HUDEP-2 (cell line): ENCODE measurements around the gene DLAT.
A peak's percentile ranks its signal among the peaks of the same experiment; 100 is the strongest.
"Not testable (repeated sequence)": the region's sequence is repeated elsewhere in the genome, so short reads cannot be mapped to it uniquely, and the experiment has no call there.

Experiments used
- DNase-seq, 76 experiments: peaks; one replicate each; lab custom pipeline; 2025; ENCODE audit not compliant: unreplicated experiment in 76 of 76; lab: John Stamatoyannopoulos, UW

DLAT gene

DNA sequence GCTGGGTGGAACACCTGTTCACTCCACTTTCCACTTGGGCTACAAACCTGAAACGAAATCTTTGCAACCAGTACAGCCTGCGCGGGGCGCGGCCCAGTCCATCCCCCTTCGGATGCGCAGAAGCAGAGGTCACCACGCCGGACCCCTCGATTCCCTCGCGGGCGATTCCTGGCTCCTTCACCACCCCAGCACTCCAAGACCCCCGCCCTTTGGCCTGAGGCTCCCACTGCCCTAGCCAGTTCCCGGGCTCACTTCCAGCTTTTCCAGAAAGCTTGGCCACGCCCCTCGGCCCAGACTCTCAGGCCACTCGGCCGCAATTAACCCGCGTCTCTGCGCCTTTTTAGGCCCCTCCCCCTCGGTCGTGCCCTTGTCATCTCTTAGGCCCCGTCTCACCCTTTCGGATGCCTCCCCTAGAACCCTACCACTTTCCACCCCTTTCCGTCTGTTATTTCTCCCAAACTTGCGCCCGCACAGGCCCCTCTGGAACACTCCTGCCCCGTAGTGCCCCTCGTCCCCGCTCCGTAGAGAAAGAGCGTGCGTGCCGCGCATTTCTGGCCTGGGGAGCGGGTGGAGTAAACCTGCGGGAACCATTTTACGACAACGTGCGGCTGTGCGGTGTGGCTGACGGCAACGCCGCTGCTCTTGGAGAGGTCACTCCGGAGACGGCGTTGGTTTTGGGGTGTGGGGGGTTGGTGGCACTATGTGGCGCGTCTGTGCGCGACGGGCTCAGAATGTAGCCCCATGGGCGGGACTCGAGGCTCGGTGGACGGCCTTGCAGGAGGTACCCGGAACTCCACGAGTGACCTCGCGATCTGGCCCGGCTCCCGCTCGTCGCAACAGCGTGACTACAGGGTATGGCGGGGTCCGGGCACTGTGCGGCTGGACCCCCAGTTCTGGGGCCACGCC, at the start of gene DLAT:
Gene DLAT (plus strand): TSS at position 636 of the 906 bp plus-strand sequence. CDS start 65 bp downstream, at position 701.
- DNase-seq: peak in 75 of 76 experiments; percentile 52 to 98 (median 82)

DNA sequence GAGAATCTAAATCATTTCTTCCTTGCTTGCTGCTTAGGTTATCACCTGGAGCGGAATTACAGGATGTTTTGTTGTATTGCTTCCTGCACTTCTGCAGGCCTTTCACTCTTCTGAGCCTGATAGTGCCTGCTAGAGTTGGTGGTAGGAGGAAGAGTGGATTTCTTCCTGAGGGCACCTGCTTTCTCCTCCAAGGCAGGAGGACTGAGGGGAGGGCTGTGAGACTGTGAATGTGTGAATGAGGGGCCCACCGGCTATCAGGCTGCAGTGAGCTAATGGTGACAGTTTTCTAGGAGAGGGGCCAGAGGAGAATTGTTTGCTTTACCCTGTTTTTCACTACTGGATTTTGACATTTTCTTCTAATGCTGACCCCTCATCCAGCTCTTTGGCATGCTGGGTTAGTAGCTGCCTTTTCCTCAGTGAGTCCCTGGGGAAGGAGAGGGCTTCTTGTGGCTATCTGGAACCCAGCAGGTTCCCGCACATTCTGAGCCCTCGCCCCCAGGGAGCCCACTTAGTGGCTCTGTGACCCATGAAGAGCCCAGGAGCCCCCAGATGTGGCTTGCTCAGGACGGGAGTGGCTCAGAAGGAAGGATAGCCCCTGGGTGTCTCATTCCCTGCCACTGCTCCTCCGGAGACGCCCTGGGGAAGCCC, 49.0 kb upstream of the DLAT start:
- no peak for DNase-seq

DNA sequence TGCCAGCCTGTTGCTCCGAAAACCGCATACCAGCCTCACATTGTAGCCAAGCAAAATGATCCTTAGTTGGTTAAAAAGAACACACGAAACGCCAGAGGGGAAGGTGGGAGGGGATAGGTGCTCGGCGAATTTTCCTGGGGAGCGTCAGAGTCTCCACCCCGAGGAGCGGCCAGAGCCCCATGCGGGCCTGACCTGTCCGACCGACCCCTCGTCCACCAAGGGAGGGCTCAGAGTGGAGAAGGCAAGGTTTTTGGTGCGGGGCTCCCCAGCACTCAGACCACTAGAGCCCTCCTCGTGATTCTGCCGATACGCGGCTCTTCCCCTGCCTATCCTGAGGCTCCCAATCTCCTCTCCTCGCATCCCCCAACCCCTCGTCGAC, 48.5 kb upstream of the DLAT start:
- no peak for DNase-seq

- peak in 5 of 76 experiments; percentile 7 to 36 (median 13) for DNase-seq
Observed at GRCh38 chr11:111977146-111978027, 47.8 kb upstream of the DLAT start.

DNA sequence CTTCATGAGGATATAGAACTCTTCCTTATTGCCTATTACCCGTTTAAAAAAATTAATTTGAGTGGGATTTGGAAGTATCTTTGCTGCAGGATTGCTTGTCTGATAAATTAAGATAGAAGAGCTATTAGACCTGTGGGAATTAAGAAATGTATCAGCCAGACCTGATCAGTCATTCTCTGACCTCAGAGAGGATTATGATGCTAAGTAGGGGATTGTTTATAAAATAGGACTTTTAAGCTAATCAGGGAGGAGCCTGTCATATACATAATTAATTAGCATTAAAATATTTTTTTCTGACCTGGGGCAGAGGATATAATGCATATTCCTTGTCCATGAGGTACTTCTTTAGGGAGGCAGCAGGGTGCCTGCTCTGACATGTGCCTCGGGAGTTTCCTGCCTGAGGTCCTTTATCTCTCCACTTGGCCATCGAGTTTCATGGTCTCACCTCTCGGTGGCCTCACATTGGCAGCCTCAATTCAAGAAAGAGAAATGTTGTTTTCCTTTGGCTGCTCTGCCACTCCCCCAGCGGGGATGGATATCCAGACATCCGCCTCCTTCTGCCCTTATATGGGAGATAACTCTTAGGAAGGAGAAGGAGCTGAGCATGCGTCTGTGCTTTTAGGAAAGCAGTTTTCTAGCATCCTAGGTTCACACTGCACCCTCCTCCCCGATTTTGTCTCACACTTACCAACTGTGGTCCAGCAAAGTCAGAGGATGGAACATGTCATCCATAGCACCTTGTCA, 47.0 kb upstream of the DLAT start:
- no peak for DNase-seq

DNA sequence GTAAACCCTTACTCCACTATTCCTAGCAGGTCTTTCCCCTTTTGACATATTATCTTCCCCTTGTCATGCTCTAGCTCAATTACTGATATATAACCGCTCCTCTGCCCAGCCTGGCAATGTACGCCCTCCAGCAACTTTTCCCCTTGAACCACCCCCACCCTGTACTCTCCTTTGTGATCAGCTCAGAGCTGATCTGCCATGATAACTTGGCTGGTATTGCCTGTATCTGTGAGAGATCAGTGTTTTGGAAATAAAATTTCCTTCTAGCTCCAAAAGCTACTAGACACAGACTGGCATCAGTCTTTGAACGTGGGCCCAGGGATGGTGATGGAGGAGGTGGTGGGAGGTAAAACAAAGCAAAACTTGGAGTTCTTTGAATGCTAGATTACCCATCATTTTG, 45.1 kb upstream of the DLAT start:
- no peak for DNase-seq

- DNase-seq: no peak
Observed at GRCh38 chr11:111981270-111981669, 43.9 kb upstream of the DLAT start.

DNA sequence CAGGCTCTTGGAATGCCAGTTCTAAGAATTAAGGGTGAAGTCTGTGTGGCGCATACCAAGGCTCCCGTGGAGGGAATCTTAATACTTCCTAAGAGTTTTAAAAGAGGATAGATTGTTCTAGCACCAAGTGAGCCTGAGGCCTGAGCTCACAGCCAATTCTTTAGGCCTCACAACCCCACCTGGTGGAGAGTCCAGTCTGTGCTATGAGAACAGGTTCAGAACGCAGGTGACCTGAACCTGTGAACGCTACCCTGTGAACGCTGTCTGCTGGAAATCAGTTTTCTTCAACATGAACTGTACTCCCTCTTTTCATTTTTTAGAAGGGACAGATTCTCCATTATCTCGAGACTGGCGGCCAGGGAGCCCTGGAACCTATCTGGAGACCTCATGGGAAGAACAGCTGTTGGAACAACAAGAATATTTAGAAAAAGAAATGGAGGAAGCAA, 43.2 kb upstream of the DLAT start:
- peak in 24 of 76 experiments; percentile 3 to 56 (median 22) for DNase-seq

GRCh38 chr11:111982541-111983186, 42.5 kb upstream of the DLAT start:
- no peak for DNase-seq

DNA sequence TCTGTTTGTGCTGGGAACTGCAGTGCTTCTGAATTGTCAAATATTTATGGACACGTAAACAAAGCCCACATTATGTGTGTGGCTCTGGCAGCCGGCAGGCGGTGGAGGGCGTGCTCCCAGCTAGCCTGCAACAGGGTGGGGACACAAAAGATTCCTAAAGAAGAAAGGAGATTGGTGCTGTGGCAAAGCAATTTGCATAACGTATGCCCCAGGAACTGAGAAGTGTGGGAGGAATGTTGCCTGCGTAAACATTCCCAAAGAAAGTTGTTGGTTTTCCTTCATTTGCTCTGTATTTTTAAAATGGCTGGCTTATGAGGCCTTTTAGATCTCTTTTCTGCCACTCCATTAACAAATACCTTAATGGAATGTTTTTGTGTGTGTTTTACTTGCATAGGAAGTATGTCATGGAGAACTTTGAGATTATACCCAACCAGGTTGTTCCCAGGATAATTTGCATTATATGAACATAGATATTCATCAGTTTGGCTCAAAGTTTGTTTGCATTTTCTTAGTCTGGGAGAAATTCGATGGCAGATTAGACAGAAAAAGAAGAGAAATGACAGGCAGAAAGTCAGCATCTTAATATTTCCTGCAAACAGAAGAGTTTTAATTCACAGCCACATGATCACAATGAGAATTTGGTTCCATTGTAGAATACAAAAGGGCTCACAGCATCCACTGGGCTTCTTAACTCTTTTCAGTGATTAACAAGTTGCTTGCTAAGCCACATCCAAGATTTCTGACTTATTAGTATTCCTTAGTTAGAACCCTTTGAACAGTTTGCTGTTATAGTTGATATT, 41.8 kb upstream of the DLAT start:
- no peak for DNase-seq

GRCh38 chr11:111986589-111986988, 38.6 kb upstream of the DLAT start:
- no peak for DNase-seq

DNA sequence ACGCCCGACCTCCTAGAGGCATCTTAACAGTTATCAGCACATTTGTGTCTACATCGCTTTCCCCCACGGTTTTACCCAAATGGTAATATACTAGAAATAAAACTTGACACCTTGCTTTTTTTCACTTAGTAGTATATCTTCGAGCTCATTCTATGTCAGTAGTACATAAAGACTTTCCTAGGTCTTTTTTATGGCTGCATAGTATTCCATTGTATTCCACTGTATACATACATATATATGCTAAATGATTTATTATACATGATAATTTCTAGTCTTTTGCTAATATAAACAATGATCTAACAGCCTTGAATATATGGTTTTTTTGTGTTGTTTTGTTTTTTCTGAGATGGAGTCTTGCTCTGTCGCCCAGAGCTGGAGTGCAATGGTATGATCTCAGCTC, 34.8 kb upstream of the DLAT start:
- no peak for DNase-seq

DNA sequence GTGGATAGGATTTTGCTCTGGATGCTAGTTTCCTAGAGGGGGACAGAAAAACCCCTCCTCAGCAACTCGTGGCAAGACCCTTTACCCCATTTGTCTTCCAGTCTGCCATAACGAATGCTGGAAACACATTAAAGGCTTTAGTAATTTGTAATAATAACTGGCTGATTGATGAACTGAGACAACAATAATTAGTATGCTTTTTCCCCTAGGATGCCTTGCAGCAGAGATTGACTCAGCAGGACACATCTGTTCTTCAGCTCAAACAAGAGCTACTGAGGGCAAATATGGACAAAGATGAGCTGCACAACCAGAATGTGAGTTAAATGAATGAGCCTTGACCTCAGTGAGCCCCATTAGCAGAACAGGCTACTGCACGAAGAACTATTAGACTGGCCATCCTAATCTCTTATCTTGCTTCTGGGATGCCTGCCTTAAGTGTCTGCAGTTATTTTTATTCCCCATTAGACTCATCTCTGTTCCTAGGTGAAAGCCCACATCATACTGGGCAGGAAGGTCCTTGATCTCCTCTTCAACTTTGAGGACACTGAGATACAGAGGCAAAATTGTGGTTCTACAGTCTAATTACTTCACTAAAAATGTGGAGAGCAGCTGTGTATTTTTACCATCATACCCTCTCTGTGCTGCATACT, 32.9 kb upstream of the DLAT start:
- no peak for DNase-seq

GRCh38 chr11:111996129-111996528, 29.1 kb upstream of the DLAT start:
- no peak for DNase-seq

GRCh38 chr11:111996669-111997068, 28.5 kb upstream of the DLAT start:
- not testable (repeated sequence) for DNase-seq

- no peak for DNase-seq
Observed at GRCh38 chr11:111999111-111999510, 26.1 kb upstream of the DLAT start.

- DNase-seq: no peak
Observed at GRCh38 chr11:112000703-112001102, 24.5 kb upstream of the DLAT start.

- no peak for DNase-seq
Observed at GRCh38 chr11:112002491-112003216, 22.6 kb upstream of the DLAT start.
